ENCODE results near the gene THOP1.

THOP1 gene

DNA sequence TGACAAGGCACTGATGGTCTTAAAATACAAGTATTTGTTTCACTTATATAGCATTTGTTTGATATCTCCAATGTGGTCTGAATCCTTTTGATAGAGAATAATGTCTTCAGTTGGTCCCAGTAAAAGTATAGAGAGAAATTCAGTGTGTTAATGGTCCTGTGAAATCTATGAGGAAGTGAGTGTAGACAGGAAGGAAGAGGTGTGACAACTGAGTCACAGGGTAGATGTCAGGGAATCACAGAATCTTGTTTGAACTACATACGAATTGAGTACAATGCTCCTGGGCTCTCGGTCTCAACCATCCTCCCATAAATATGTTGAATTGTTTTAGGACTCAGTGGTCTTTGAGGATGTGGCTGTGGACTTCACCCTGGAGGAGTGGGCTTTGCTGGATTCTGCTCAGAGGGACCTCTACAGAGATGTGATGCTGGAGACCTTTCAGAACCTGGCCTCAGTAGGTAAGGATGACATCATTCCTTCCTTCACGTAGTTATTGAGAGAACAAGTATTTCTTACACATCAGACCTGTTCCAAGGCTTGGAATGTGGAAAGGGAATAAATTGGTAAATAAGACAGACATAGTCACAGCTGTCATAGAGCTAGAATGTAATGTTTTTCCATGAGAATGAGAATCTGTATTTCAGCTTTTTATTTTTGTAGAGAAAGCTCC lies 65.1 kb downstream of the THOP1 start:
- DNase-seq, result no peak

DNA sequence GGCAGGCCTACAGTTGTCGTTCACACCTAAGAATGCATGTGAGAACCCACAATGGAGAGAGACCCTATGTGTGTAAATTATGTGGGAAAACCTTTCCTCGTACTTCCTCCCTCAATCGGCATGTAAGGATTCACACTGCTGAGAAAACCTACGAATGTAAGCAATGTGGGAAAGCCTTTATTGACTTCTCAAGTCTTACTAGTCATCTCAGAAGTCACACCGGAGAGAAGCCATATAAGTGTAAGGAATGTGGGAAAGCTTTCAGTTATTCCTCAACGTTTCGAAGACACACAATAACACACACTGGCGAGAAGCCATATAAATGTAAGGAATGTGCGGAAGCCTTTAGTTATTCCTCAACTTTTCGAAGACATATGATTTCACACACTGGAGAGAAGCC lies 67.3 kb downstream of the THOP1 start:
- no peak for DNase-seq

GRCh38 chr19:2853015-2853606 lies 67.8 kb downstream of the THOP1 start:
- DNase-seq, result no peak

- DNase-seq, result no peak
These were observed 69.5 kb downstream of the THOP1 start for GRCh38 chr19:2854849-2855248.

DNA sequence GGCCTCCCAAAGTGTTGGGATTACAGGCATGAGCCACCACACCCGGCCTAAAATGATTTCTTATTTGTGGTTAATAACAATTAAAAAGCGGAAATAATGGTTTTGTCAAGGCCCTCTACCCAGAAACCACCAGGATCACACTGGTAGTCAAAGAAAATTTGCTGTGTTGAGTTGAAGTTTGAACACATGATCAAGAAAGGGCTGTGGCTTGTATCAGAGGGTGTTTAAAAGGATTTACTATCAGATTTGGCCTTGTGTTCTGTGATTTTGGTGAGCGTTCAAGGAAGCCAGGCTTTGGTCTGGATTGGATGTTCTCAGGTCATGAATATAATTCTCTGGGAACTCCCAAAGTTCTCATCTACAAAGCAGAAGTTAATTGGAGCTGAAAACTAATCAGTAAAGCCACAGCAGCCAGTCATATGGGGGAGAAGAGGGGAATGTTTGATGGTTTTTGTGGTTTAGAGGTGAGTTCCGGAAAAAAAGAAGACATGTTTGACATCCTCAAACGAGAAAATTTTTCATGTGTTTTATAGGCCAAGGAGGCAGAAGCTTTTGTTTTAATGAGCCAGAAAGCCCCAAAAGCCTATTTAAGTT lies 71.3 kb downstream of the THOP1 start:
- DNase-seq, result no peak

DNA sequence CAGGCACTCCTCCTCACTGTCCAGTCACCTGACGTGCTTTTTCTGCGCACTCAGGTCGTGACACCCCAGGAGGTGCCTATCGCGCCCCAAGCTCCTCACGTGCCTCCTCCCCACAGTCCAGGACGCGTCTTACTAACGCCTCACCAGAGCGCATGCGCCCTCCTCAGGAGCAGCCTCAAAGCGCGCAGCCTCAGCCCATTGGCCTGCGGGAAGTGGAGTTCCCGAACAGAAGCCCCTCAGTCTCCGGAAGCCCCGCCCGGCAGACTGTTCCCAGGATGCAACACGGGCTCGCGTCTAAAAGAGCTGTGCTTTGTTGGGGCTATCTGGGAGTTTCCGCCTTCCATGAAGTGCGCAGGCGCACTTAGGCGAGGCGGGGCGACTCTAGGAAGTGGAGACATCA lies 73.6 kb downstream of the THOP1 start:
- no peak for DNase-seq

GRCh38 chr19:2863816-2864215 lies 78.5 kb downstream of the THOP1 start:
- DNase-seq, result no peak
